SK-N-SH treated with all-trans-retinoic acid at 6 μM for 48 hours (cell line): ENCODE measurements around the gene NINL.

Source experiments
- ARNTL ChIP-seq: fragments of 450-650 bp; formaldehyde crosslinking; IDR thresholded peaks from 2 replicates; pipeline ENCODE4 v1.5.0; 2020; ENCODE audit warnings: low read depth, mild to moderate bottlenecking, moderate library complexity, borderline replicate concordance
- BACH2 ChIP-seq: fragments of 250-450 bp; sonication (Bioruptor Pico); IDR thresholded peaks from 2 replicates; pipeline ENCODE4 v1.9.0; 2021; ENCODE audit warnings: mild to moderate bottlenecking, borderline replicate concordance
- CREB5 ChIP-seq: fragments of 250-450 bp; sonication (Bioruptor Pico); IDR thresholded peaks from 2 replicates; pipeline ENCODE4 v1.5.1; 2020; ENCODE audit warnings: low read depth, mild to moderate bottlenecking, moderate library complexity
- CSRNP3 ChIP-seq: fragments of 250-450 bp; sonication (Bioruptor Pico); IDR thresholded peaks from 2 replicates; pipeline ENCODE4 v1.5.1; 2021; ENCODE audit warnings: mild to moderate bottlenecking, moderate library complexity
- ISL1 ChIP-seq: fragments of 250-450 bp; sonication (Bioruptor Pico); IDR thresholded peaks from 2 replicates; pipeline ENCODE4 v2.1.2; 2022; ENCODE audit warnings: mild to moderate bottlenecking, moderate library complexity
- RARB ChIP-seq: fragments of 250-450 bp; sonication (Bioruptor Pico); IDR thresholded peaks from 2 replicates; pipeline ENCODE4 v1.8.0; 2021; ENCODE audit warnings: mild to moderate bottlenecking, moderate library complexity
- TOX ChIP-seq: fragments of 250-450 bp; sonication (Bioruptor Pico); IDR thresholded peaks from 2 replicates; pipeline ENCODE4 v1.8.0; 2021; ENCODE audit warnings: mild to moderate bottlenecking, moderate library complexity, borderline replicate concordance
- ZC3H10 ChIP-seq: fragments of 250-450 bp; sonication (Bioruptor Pico); IDR thresholded peaks from 2 replicates; pipeline ENCODE4 v1.5.1; 2021; ENCODE audit warnings: mild to moderate bottlenecking, moderate library complexity

GRCh38 chr20:25622049-25622448 lies 36.7 kb upstream of the NINL start:
- TF ChIP-seq ZC3H10 (CRISPR knock-in tag) (no peak), CSRNP3 (no peak), ARNTL (no peak), ISL1 (CRISPR knock-in tag) (no peak), CREB5 (no peak), BACH2 (CRISPR knock-in tag) (no peak), RARB (CRISPR knock-in tag) (no peak), TOX (CRISPR knock-in tag) (no peak)
